ENCODE results near the gene TOM1L2. TPM values are rescaled to one million over a fixed set of nuclear protein-coding genes. Genes with fewer than 3 reads are reported as not detected.

The TOM1L2 gene
- total RNA-seq, 1 experiment from 2014 or later, result 34.2 TPM

DNA sequence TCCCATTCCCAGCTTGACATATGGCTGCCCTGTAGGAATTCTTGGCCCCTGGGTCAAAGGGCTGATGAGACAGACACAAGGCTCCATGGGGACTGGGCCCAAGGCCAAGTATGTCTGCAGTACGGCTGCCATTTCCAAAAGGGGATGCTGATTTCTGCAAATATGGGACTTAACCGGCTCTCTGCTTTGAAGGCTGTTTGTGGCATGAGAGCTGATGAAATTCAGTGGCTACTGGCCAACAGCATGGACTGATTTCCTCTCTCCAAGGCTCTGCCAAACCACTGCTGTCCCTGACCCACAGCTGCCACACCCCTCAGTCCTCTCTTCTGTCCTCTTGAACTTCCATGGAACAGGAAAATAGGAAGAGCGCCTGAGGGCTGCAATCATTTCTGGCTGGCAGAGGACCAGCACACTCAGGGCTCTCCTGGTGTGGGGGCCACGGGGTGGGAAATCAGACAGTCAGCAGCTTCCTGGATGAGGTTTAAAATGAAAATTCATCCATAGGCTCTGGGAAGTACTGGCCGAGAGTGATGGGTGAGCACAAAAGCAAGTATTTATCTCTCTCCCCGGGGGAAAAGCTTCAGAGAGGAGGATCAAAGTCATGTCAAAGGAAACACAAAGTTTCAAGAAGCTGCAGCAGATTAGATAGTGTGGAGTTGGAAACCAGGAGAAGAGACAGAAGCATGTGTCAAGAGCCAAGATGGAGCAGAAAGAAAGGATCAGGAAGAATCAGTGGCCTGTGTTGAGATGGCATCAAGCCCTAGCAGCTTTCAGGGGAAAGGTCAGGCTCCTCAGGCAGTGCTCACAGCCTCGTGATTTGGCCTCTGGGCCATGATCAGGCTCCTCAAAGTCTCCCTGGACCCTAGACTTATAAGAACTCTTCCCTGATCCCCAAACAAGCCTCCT, 71.3 kb downstream of the TOM1L2 start:
- TF ChIP-seq, protein P1, sequence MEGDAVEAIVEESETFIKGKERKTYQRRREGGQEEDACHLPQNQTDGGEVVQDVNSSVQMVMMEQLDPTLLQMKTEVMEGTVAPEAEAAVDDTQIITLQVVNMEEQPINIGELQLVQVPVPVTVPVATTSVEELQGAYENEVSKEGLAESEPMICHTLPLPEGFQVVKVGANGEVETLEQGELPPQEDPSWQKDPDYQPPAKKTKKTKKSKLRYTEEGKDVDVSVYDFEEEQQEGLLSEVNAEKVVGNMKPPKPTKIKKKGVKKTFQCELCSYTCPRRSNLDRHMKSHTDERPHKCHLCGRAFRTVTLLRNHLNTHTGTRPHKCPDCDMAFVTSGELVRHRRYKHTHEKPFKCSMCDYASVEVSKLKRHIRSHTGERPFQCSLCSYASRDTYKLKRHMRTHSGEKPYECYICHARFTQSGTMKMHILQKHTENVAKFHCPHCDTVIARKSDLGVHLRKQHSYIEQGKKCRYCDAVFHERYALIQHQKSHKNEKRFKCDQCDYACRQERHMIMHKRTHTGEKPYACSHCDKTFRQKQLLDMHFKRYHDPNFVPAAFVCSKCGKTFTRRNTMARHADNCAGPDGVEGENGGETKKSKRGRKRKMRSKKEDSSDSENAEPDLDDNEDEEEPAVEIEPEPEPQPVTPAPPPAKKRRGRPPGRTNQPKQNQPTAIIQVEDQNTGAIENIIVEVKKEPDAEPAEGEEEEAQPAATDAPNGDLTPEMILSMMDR (IDR thresholded peaks at IDR 0.05; ENCODE audit: unreplicated experiment), result no peak
- BruUV-seq (replicated peaks), result no TSS peak
- Mint-ChIP-seq H3K4me3 (ENCODE audit: unreplicated experiment) (peak overlapping the region; percentile 12), H3K27me3 (ENCODE audit: insufficient read depth, unreplicated experiment) (no peaks in the 10 kb centered on the region), H3K4me1 (ENCODE audit: insufficient read depth, unreplicated experiment) (peaks cover 13% of the 10 kb centered on the region), H3K36me3 (ENCODE audit: insufficient read depth, unreplicated experiment) (peaks cover 36% of the 10 kb centered on the region), H3K9me3 (ENCODE audit: unreplicated experiment) (no peaks in the 10 kb centered on the region), H3K27ac (ENCODE audit: low read depth, unreplicated experiment) (no peak overlapping the region)
- ChIA-PET CTCF (interaction anchor here (0.7 to 5.5 kb wide), 10 partner anchors 10 to 136 kb away, joined by 3 to 43 read pairs (median 4); no protein-coding TSS in a partner anchor), POLR2A (interaction anchor here (0.5 to 2.1 kb wide), 11 partner anchors 8 to 137 kb away, joined by 3 to 17 read pairs (median 3); partner anchors contain the start of genes DRC3 and TOM1L2)
- DNase-seq (ENCODE audit: unreplicated experiment), result peak; percentile 96
- intact Hi-C loops (cut with micrococcal nuclease), result loop anchor here (2.0 kb wide), 1 partner anchor 58 kb away; no protein-coding TSS in a partner anchor

DNA sequence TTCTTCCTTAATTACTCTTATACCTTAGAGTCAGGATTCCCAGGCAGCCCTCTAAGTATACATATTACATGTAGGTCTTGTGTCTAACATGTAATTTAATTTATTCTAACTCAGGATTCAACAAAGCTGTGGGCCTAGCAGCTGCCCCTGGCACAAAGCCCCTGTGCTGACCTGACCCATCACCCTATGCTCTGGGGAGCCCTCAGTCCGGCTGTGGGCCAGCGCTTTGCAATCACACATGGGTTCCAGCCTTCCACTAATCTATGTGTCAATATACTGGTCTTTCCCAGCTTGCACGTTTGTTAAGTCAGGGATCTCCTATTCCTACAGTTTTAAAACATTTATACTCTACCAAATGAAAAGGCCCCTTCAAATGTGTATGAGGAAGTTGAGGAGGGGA, 72.7 kb downstream of the TOM1L2 start:
- ChIA-PET CTCF (interaction anchor here (0.8 to 5.5 kb wide), 6 partner anchors 9 to 134 kb away, joined by 3 to 43 read pairs (median 8); no protein-coding TSS in a partner anchor), POLR2A (interaction anchor here (0.6 to 1.4 kb wide), 2 partner anchors 59 to 78 kb away, joined by 4 to 5 read pairs; no protein-coding TSS in a partner anchor)
- Mint-ChIP-seq H3K36me3 (ENCODE audit: insufficient read depth, unreplicated experiment) (peaks cover 31% of the 10 kb centered on the region), H3K9me3 (ENCODE audit: unreplicated experiment) (no peaks in the 10 kb centered on the region), H3K27ac (ENCODE audit: low read depth, unreplicated experiment) (no peak overlapping the region), H3K27me3 (ENCODE audit: insufficient read depth, unreplicated experiment) (no peaks in the 10 kb centered on the region), H3K4me1 (ENCODE audit: insufficient read depth, unreplicated experiment) (peaks cover 13% of the 10 kb centered on the region), H3K4me3 (ENCODE audit: unreplicated experiment) (no peak overlapping the region)
- DNase-seq (ENCODE audit: unreplicated experiment), result no peak
- TF ChIP-seq, protein P1 (IDR thresholded peaks at IDR 0.05; ENCODE audit: unreplicated experiment), result no peak
- intact Hi-C loops (cut with micrococcal nuclease), result no loop called here
- no TSS peak for BruUV-seq (replicated peaks)

DNA sequence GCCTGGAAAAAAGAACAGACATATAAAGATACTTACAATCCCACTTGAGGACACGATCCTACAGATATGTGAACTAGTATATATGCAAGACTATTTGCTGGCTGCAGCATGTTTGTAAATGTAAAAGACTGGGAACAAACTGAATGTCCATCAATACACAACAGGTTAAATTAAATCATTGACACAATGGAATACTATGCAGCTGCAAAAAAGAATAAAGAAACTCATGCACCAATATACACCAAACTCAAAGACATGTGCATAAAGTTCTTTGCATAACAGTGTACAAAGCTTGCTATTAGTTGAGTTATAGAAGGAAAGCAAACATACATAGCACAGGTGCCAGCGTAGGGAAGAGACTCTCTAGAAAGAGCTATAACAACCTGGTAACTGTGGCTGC, 73.5 kb downstream of the TOM1L2 start:
- no peaks in the 10 kb centered on the region for H3K27me3 Mint-ChIP-seq (ENCODE audit: insufficient read depth, unreplicated experiment)
- no peak overlapping the region for H3K4me3 Mint-ChIP-seq (ENCODE audit: unreplicated experiment)
- H3K27ac Mint-ChIP-seq (ENCODE audit: low read depth, unreplicated experiment), result no peak overlapping the region
- peaks cover 13% of the 10 kb centered on the region for H3K4me1 Mint-ChIP-seq (ENCODE audit: insufficient read depth, unreplicated experiment)
- intact Hi-C loops (cut with micrococcal nuclease), result no loop called here
- peaks cover 37% of the 10 kb centered on the region for H3K36me3 Mint-ChIP-seq (ENCODE audit: insufficient read depth, unreplicated experiment)
- TF ChIP-seq, protein P1 (IDR thresholded peaks at IDR 0.05; ENCODE audit: unreplicated experiment), result no peak
- CTCF ChIA-PET, result interaction anchor here (1.3 to 5.5 kb wide), 3 partner anchors 8 to 21 kb away, joined by 3 to 43 read pairs (median 32); no protein-coding TSS in a partner anchor
- no TSS peak for BruUV-seq (replicated peaks)
- POLR2A ChIA-PET, result interaction anchor here (1.1 to 1.4 kb wide), 2 partner anchors 21 to 60 kb away, joined by 3 to 5 read pairs; no protein-coding TSS in a partner anchor
- DNase-seq (ENCODE audit: unreplicated experiment), result no peak
- H3K9me3 Mint-ChIP-seq (ENCODE audit: unreplicated experiment), result no peaks in the 10 kb centered on the region

DNA sequence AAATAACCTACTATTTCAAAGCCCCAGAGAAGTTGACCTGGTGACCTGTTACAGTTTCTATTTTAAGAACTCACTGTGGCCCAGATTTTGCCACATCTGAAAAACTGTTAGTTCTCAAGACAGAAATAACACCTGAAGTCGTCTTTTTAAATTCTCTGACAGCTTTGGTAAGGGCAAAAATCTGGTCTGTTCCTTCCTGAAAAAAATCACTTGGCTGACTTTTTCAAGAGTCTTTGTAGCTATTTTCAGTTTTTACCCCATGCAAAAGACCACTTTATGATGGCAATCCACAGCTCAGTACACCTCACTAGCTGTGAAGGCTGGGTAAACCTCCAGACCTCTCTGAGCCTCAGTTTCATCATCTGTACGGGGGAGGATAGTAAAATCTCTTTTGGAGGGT, 74.8 kb downstream of the TOM1L2 start:
- POLR2A ChIA-PET, result no interaction called here
- no peaks in the 10 kb centered on the region for H3K9me3 Mint-ChIP-seq (ENCODE audit: unreplicated experiment)
- TF ChIP-seq, protein P1 (IDR thresholded peaks at IDR 0.05; ENCODE audit: unreplicated experiment), result no peak
- no peak for DNase-seq (ENCODE audit: unreplicated experiment)
- peaks cover 45% of the 10 kb centered on the region for H3K36me3 Mint-ChIP-seq (ENCODE audit: insufficient read depth, unreplicated experiment)
- intact Hi-C loops (cut with micrococcal nuclease), result no loop called here
- H3K27me3 Mint-ChIP-seq (ENCODE audit: insufficient read depth, unreplicated experiment), result no peaks in the 10 kb centered on the region
- CTCF ChIA-PET, result interaction anchor here (0.6 to 5.5 kb wide), 2 partner anchors 22 to 38 kb away, joined by 3 to 43 read pairs; no protein-coding TSS in a partner anchor
- no peak overlapping the region for H3K4me3 Mint-ChIP-seq (ENCODE audit: unreplicated experiment)
- no peak overlapping the region for H3K27ac Mint-ChIP-seq (ENCODE audit: low read depth, unreplicated experiment)
- H3K4me1 Mint-ChIP-seq (ENCODE audit: insufficient read depth, unreplicated experiment), result peaks cover 13% of the 10 kb centered on the region
- no TSS peak for BruUV-seq (replicated peaks)

Measured in MCF 10A (cell line).